Thymus (tissue), 11 donors: ENCODE results near the gene PTPA. TPM values are rescaled to one million over a fixed set of nuclear protein-coding genes. Genes with fewer than 3 reads are reported as not detected.

Experiments used
- DNase-seq, 9 donors: peaks; one replicate each; pipeline ENCODE4 v3.0.0-alpha.2; 2013; ENCODE audit warnings: low spot score in 9 of 9, low read depth in 6 of 9, missing footprints in 1 of 9
- H3K27ac ChIP-seq, 2 donors: one replicate each; pipeline ENCODE4 v1.5.1; 2013; ENCODE audit warnings: control low read depth in 1 of 2, low read depth in 1 of 2, low read length in 1 of 2, mild to moderate bottlenecking in 1 of 2, moderate library complexity in 1 of 2
- H3K27me3 ChIP-seq, 2 donors: one replicate each; pipeline ENCODE4 v1.5.1; 2013; ENCODE audit warnings: low read length in 1 of 2; ENCODE audit not compliant: control insufficient read depth in 2 of 2, insufficient read depth in 1 of 2
- H3K36me3 ChIP-seq, 2 donors: one replicate each; pipeline ENCODE4 v1.5.1; 2013; ENCODE audit warnings: low read length in 1 of 2, mild to moderate bottlenecking in 1 of 2, moderate library complexity in 1 of 2; ENCODE audit not compliant: control insufficient read depth in 2 of 2, insufficient read depth in 2 of 2
- H3K4me1 ChIP-seq, 2 donors: one replicate each; pipeline ENCODE4 v1.5.1; 2013; ENCODE audit warnings: low read length in 2 of 2; ENCODE audit not compliant: control insufficient read depth in 2 of 2, insufficient read depth in 2 of 2
- H3K4me3 ChIP-seq, 2 donors: one replicate each; pipeline ENCODE4 v1.5.1; 2013; ENCODE audit warnings: low read length in 2 of 2, control low read depth in 1 of 2, mild to moderate bottlenecking in 1 of 2
- H3K9me3 ChIP-seq, 2 donors: one replicate each; pipeline ENCODE4 v1.5.1; 2013; ENCODE audit warnings: low read length in 1 of 2, mild to moderate bottlenecking in 1 of 2; ENCODE audit not compliant: control insufficient read depth in 2 of 2, insufficient read depth in 1 of 2
- WGBS: extraction: QIAGEN DNeasy Blood & Tissue Kit; methylation state at CpG from one replicate; pipeline ENCODE4 v1.1.7; 2013; 5-methylcytosine and 5-hydroxymethylcytosine counted together
- polyA plus RNA-seq: library from polyadenylated mRNA; stranded (reverse); fragments of 200-250 nt; gene quantifications from one replicate; pipeline ENCODE4 v1.2.3, GENCODE V29; 2013
- total RNA-seq: library from RNA; stranded (reverse); fragments of 120-200 nt; gene quantifications from one replicate; pipeline ENCODE4 v1.2.4, GENCODE V29; 2013
- donor health status: healthy.

PTPA gene
- total and polyA plus RNA-seq, 2 donors: 68.3 to 70.1 TPM

- DNase-seq: peak; percentile 76 to 96 (median 90)
- H3K9me3 ChIP-seq: peaks cover 0 to 17% of the 10 kb centered on the region in 2 donors
- under 1% methylated on average over 90 of the region's 90 CpGs for WGBS
- peak within 1 kb of the TSS; percentile 1 to 85 for H3K27ac ChIP-seq
- H3K4me1 ChIP-seq: peaks cover 24 to 51% of the 10 kb centered on the region in 2 donors
- H3K36me3 ChIP-seq: no peaks in the 10 kb centered on the region
- peak within 1 kb of the TSS; percentile 56 to 73 for H3K4me3 ChIP-seq
- H3K27me3 ChIP-seq: peaks cover 38 to 74% of the 10 kb centered on the region in 2 donors
These were observed 66.8 kb downstream of the PTPA start, which contains the start of gene IER5L for GRCh38 chr9:129177791-129178567. Gene IER5L (minus strand): TSS chr9:129178261. CDS start chr9:129178052, 209 bp downstream.

- peak overlapping the region in 1 of 2 donors; percentile 73 for H3K4me3 ChIP-seq
- DNase-seq: peak in 1 of 9 donors; percentile 23
- no peaks in the 10 kb centered on the region for H3K36me3 ChIP-seq
- peaks cover 30 to 66% of the 10 kb centered on the region in 2 donors for H3K27me3 ChIP-seq
- peaks cover 0 to 17% of the 10 kb centered on the region in 2 donors for H3K9me3 ChIP-seq
- 32% methylated on average over 45 of the region's 45 CpGs for WGBS
- H3K4me1 ChIP-seq: peaks cover 23 to 48% of the 10 kb centered on the region in 2 donors
- H3K27ac ChIP-seq: no peak overlapping the region
These were observed 67.6 kb downstream of the PTPA start for GRCh38 chr9:129178568-129179382.

- Histone ChIP-seq H3K27me3 (peaks cover 14 to 43% of the 10 kb centered on the region in 2 donors), H3K4me1 (peaks cover 12 to 30% of the 10 kb centered on the region in 2 donors), H3K36me3 (no peaks in the 10 kb centered on the region), H3K9me3 (peaks cover 0 to 2% of the 10 kb centered on the region in 2 donors), H3K4me3 (no peak overlapping the region), H3K27ac (no peak overlapping the region)
- no peak for DNase-seq
- WGBS: 80% methylated on average over 5 of the region's 5 CpGs
These were observed 70.0 kb downstream of the PTPA start for GRCh38 chr9:129181246-129181645.

DNA sequence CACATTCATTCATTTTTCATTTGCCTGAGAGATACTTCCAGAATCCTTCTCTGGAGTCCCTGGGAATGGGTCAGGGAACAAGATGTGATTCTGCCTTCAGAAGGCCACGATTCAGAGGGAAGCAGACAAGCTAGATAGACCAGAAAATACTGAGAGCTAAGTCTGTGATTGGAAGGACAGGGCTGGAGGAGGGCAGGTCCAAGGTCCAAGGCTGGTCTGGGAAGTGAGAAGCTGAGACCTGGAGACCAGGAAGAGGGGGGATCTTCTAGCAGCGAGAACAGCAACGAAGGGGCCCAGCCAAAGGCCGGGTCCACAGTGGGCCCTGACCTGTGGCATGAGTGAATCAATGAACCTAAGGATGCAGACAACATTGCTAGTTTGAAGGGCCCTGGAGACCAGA, 70.9 kb downstream of the PTPA start:
- WGBS: 99% methylated on average over 4 of the region's 4 CpGs
- no peak for DNase-seq
- Histone ChIP-seq H3K36me3 (no peaks in the 10 kb centered on the region), H3K4me3 (no peak overlapping the region), H3K4me1 (peaks cover 4 to 22% of the 10 kb centered on the region in 2 donors), H3K9me3 (peaks cover 0 to 5% of the 10 kb centered on the region in 2 donors), H3K27ac (no peak overlapping the region), H3K27me3 (peaks cover 6 to 35% of the 10 kb centered on the region in 2 donors)

DNA sequence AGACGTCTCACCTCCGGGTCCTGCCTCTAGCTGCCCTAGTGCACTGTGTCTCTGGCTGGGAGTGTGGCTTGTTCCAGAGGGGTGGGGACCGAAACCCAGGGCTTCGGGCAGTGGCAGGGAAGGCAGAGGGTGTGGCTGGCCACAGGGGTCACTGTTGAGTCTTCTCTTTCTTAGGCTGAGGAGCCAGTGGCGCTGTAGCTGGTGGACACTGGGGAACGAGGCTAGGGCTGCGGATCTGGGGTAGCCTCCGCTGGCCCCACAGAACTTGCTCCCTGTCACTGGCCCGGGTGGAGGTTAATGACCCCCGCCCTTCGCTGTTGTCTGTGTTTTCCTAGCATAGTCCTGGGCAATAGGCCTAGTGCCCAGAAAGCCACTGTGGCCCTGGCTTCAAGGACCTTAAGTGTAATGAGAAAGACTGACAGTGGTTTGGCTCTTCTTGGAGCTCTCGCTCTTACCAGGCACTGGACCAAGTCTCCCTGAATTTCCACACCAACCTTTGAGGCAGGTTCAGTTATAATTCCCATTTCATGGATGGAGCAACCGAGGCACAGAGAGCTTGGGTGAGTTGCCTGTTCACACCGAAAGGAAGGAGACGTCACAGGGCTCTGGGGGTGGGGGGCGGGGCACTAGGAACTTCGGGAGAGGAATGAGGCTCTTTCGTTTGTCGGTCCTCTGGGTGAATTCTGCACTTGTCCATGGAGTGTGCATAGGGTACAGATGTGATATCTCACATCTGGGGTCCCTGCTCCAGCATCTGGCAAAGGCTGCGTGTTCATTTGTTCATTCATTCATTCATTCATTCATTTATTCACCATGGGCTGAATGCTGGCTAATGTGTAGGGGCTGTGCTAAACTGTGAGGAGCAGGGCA, 71.6 kb downstream of the PTPA start:
- Histone ChIP-seq H3K4me1 (peaks cover 4 to 19% of the 10 kb centered on the region in 2 donors), H3K4me3 (no peak overlapping the region), H3K27me3 (peaks cover 0 to 31% of the 10 kb centered on the region in 2 donors), H3K27ac (no peak overlapping the region), H3K9me3 (peaks cover 0 to 6% of the 10 kb centered on the region in 2 donors), H3K36me3 (no peaks in the 10 kb centered on the region)
- WGBS: 92% methylated on average over 20 of the region's 20 CpGs
- no peak for DNase-seq

DNA sequence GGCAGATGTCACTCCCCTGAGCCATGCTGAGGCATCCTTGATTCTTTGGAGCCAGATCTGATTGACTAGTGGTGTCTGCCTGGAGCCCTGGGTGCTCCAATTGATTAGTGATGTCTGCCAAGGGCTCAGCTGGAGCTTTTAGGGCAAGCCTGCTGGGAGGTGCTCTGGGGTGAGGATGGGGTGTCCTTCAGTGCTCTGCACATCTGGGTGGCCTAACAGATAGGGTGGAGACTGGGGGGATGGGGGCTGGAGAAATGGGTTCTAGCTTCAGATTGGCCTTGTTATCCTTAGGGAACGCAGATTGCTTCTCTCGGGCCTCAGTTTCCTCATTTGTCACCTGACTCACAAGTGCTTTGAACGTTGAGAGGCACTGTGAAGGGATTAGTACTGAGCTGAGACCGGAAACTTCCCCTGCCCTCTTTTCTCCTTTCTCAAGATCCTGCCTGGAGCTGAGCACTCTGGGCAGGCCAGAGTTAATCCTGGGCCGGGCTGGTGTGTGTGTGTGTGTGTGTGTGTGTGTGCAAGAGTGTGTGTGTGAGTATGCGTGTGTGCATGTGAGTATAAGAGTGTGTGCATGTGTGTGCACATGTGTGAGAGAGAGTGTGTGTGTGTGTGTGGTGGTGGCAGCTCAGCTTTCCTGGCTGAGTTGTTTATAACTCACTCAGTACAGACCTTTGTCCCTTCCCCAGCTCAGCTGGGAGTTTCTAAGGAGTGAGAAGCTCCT, 72.4 kb downstream of the PTPA start:
- DNase-seq: no peak
- 87% methylated on average over 6 of the region's 6 CpGs for WGBS

DNA sequence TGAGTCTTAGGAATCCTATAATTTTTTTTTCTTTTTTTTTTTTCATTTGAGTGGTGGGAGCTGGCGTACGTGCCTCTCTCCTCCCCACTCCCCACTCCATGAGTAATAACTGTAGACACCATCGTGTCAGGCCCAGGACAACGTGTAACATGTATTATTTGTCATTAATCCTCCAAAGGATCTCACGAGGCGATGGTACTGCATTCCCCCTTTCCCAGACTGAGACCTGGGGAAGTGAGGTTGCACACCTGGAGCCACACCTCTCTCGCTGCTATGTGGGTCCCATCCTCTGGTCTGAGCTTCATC, 73.0 kb downstream of the PTPA start:
- DNase-seq: no peak
- no peak overlapping the region for H3K4me3 ChIP-seq
- WGBS: 93% methylated on average over 7 of the region's 7 CpGs
- peaks cover 0 to 19% of the 10 kb centered on the region in 2 donors for H3K27me3 ChIP-seq
- H3K4me1 ChIP-seq: peaks cover 0 to 9% of the 10 kb centered on the region in 2 donors
- peaks cover 0 to 6% of the 10 kb centered on the region in 2 donors for H3K9me3 ChIP-seq
- no peaks in the 10 kb centered on the region for H3K36me3 ChIP-seq
- H3K27ac ChIP-seq: no peak overlapping the region

More for the DNA sequence above, 72.4 kb downstream of the PTPA start:
- no peak overlapping the region for H3K4me3 ChIP-seq
- peaks cover 0 to 24% of the 10 kb centered on the region in 2 donors for H3K27me3 ChIP-seq
- peaks cover 0 to 6% of the 10 kb centered on the region in 2 donors for H3K9me3 ChIP-seq
- peaks cover 0 to 13% of the 10 kb centered on the region in 2 donors for H3K4me1 ChIP-seq
- H3K36me3 ChIP-seq: no peaks in the 10 kb centered on the region
- no peak overlapping the region for H3K27ac ChIP-seq

DNA sequence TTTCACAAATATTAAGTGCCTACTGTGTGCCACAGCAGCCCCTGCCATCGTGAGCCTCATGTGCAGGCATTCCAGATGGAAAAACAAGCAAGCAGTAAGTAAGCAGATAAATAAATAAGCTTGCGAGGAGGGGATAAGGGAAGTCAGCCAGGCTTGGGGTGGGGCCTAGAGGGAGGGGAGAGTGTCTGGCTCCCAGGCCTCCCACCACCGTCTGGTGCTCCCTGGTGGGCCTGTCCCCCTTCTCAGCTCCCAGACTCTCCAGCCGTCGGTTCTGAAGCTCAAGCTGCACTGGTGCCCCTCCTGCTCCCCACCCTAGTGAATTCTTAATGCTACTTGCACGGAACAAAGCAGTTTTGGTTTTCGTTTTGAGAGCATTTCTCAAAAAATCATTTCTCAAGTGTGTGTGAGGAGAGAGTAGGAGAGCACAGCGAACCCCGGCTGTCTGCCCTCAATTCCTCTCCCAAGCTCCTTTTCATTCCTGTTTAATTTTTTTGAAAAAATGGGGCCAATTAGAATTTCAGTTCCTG, 73.4 kb downstream of the PTPA start:
- H3K27ac ChIP-seq: no peak overlapping the region
- peaks cover 0 to 6% of the 10 kb centered on the region in 2 donors for H3K9me3 ChIP-seq
- no peak for DNase-seq
- H3K27me3 ChIP-seq: peaks cover 0 to 14% of the 10 kb centered on the region in 2 donors
- 86% methylated on average over 9 of the region's 9 CpGs for WGBS
- no peaks in the 10 kb centered on the region for H3K36me3 ChIP-seq
- no peak overlapping the region for H3K4me3 ChIP-seq
- peaks cover 0 to 9% of the 10 kb centered on the region in 2 donors for H3K4me1 ChIP-seq
